ENCODE measurements around the gene SESTD1.

SESTD1 gene

DNA sequence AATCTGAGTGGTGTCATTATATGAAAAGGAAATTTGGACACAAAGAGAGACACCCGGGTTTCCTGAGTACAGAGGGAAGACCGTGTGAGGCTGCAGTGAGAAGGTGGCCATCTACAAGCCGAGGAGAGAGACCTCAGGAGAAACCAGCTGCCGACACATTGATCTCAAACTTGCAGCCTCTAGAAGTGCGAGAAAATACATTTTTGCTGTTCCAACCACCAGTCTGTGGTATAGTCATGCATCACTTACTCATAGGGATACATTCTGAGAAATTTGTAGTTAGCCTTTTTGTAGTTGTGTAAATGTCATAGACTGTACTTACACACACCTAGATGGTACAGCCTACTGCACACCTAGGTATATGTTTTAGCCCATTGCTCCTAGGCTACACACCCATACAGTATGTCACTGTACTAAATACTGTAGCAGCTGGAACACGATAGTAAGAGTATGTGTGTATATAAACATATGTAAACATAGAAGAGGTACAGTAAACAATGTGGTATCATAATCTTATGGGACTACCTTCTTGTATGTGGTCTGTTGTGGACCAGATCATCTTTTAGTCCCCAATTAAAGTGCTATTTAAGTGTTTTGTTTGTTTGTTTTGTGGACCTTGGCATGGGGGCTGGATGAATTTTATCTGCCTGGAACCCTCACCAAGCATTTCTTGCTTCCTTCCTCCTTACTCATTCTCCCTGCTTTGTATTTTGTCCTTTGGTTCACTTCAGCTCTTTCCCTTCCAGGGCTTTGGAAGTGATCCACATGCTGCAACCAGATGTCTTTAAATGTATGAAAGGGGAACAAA is 38.3 kb upstream of the SESTD1 start:
- TF ChIP-seq, protein P1, sequence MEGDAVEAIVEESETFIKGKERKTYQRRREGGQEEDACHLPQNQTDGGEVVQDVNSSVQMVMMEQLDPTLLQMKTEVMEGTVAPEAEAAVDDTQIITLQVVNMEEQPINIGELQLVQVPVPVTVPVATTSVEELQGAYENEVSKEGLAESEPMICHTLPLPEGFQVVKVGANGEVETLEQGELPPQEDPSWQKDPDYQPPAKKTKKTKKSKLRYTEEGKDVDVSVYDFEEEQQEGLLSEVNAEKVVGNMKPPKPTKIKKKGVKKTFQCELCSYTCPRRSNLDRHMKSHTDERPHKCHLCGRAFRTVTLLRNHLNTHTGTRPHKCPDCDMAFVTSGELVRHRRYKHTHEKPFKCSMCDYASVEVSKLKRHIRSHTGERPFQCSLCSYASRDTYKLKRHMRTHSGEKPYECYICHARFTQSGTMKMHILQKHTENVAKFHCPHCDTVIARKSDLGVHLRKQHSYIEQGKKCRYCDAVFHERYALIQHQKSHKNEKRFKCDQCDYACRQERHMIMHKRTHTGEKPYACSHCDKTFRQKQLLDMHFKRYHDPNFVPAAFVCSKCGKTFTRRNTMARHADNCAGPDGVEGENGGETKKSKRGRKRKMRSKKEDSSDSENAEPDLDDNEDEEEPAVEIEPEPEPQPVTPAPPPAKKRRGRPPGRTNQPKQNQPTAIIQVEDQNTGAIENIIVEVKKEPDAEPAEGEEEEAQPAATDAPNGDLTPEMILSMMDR (IDR thresholded peaks at IDR 0.05; ENCODE audit: low read depth, low read length), result no peak
- no peak for DNase-seq (ENCODE audit: extremely low read depth, low read depth)

GRCh38 chr2:179302149-179302548 is 37.5 kb upstream of the SESTD1 start:
- TF ChIP-seq, protein P1 (IDR thresholded peaks at IDR 0.05; ENCODE audit: low read depth, low read length), result no peak
- DNase-seq (ENCODE audit: extremely low read depth, low read depth), result no peak

GRCh38 chr2:179298666-179299065 is 34.0 kb upstream of the SESTD1 start:
- DNase-seq (ENCODE audit: extremely low read depth, low read depth), result no peak
- TF ChIP-seq, protein P1 (IDR thresholded peaks at IDR 0.05; ENCODE audit: low read depth, low read length), result no peak

DNA sequence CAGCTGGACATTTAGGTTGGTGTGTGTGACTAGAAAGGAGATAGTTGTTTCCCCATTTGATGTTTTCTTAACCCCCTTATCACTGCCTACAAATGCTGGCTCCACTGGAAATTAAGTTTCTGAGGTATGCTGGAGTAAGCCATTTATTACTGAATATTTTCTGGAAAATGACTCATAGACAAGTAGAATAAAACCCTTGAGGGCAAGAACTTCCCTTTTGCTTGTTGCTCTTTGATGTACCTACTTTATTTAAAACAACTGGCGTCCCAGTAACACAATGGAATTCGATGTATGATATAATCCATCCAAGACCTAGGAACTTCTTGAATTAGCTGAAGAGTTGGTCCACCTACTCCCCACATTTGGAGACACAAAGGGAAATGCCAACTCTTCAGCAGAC is 33.3 kb upstream of the SESTD1 start:
- TF ChIP-seq, protein P1 (IDR thresholded peaks at IDR 0.05; ENCODE audit: low read depth, low read length), result no peak

DNA sequence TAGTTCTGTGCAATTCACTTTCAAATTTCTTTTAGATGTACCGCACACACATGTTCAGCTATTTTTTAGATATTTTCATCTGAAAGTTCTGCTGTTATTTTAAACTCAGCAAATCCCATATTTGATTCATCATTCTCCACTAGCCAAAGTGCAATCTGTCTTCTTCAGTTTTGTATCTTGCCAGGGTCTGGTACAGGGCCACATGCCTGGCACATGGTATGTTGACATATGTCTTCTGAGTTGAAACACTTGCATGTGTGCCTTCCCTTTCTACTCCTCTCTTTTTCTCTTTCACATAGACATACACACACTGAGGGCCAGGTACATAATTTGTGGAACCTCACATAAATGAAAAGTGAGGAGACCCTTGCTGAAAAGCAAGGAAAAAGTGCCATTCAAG is 25.7 kb upstream of the SESTD1 start:
- no peak for DNase-seq (ENCODE audit: extremely low read depth, low read depth)
- TF ChIP-seq, protein P1 (IDR thresholded peaks at IDR 0.05; ENCODE audit: low read depth, low read length), result no peak

More for the DNA sequence above, 33.3 kb upstream of the SESTD1 start:
- DNase-seq (ENCODE audit: extremely low read depth, low read depth), result no peak

- DNase-seq (ENCODE audit: extremely low read depth, low read depth), result no peak
- TF ChIP-seq, protein P1 (IDR thresholded peaks at IDR 0.05; ENCODE audit: low read depth, low read length), result no peak
Measured at GRCh38 chr2:179285060-179285459, 20.4 kb upstream of the SESTD1 start.

DNA sequence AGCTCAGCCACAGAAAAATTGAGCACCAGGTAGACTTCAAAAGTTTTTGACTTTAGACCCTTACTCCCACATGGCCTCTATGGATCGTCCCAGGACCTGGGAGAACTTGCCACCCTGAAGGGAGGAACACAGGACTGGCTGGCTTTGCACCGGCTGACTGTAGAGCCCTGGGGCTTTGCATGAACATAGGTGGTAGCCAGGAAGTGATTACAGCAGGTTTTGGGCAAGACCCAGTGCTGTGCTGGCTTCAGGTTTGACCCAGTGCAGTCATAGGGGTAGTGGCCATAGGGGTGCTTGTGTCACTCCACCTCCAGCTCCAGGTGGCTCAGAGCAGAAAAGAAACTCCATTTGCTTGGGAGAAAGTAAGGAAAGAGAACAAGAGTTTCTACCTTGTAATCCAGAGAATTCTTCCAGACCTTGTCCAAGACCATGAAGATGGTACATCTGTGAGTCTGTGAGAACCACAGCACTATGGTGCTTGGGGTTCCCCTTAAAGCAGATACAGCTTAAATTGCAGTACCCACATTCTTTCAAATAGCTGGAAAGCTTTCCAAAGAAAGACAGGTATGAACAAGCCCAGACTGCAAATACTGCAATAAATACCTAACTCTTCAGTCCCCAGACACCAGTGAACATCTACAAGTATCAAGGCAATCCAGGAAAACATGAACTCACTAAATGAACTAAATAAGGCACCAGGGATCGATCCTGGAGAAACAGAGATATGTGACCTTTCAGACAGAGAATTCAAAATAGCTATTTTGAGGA is 13.0 kb upstream of the SESTD1 start:
- no peak for DNase-seq (ENCODE audit: extremely low read depth, low read depth)

More for the DNA sequence above, 13.0 kb upstream of the SESTD1 start:
- TF ChIP-seq, protein P1 (IDR thresholded peaks at IDR 0.05; ENCODE audit: low read depth, low read length), result no peak
